ENCODE data around the gene NHLRC2. TPM values are rescaled to one million over a fixed set of nuclear protein-coding genes. Genes with fewer than 3 reads are reported as not detected.

Gene NHLRC2
- total RNA-seq, 1 experiment from 2014 or later, result 56.3 TPM

DNA sequence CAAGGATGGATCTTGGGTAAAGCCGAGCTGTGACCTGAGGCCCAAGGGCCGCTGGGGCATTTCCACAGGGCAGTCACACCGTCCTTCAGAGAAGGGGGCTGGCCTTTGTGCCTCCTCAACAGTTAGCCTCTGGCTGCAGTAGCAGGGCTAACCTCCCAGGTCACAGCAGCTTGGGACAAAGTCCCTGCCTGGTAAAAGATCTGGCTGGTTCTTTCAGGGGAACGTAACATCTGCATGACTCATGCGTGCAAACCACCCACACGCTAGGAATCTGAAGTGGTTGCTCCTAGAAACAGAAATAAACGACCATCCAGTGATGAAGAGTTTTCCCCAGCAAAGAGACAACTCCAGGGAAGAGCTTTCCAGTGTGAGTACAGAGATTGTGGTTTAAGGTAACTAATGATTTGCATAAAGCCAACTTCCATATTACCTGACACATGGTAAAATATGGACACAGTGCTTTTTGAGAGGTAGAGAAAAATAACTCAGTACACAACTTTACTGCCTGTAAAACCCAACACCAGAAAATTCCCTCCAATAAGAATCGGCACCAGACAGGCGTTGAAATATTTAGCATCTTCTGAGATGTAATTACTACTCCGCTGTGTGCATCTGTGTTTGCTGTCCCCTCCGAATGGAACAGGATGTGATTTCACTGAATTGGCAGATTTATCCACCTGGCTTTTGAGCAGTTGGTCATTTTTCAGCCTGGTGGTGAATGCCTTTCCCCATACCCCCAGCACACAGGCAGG, 104.3 kb downstream of the NHLRC2 start (continued):
- TF ChIP-seq, protein P1, sequence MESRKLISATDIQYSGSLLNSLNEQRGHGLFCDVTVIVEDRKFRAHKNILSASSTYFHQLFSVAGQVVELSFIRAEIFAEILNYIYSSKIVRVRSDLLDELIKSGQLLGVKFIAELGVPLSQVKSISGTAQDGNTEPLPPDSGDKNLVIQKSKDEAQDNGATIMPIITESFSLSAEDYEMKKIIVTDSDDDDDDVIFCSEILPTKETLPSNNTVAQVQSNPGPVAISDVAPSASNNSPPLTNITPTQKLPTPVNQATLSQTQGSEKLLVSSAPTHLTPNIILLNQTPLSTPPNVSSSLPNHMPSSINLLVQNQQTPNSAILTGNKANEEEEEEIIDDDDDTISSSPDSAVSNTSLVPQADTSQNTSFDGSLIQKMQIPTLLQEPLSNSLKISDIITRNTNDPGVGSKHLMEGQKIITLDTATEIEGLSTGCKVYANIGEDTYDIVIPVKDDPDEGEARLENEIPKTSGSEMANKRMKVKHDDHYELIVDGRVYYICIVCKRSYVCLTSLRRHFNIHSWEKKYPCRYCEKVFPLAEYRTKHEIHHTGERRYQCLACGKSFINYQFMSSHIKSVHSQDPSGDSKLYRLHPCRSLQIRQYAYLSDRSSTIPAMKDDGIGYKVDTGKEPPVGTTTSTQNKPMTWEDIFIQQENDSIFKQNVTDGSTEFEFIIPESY (IDR thresholded peaks at IDR 0.05; ENCODE audit: extremely low read depth, insufficient replicate concordance, low read length), result no peak
- peak; percentile 57 for TF ChIP-seq SP1 (IDR thresholded peaks at IDR 0.05; ENCODE audit: low read depth)
- TF ChIP-seq RAD21 (IDR thresholded peaks at IDR 0.05; ENCODE audit: low read depth), result no peak
- TF ChIP-seq TCF7L2 (IDR thresholded peaks at IDR 0.05; ENCODE audit: borderline replicate concordance, extremely low read depth, insufficient read depth, insufficient read length), result no peak
- TF ChIP-seq YY1 (IDR thresholded peaks at IDR 0.05; ENCODE audit: extremely low read depth, insufficient replicate concordance, low read depth, low read length), result peak; percentile 41
- TF ChIP-seq SRF (IDR thresholded peaks at IDR 0.05; ENCODE audit: low read depth), result no peak
- peak; percentile 95 for TF ChIP-seq EGR1 (IDR thresholded peaks at IDR 0.05; ENCODE audit: low read depth)
- no peak for TF ChIP-seq EZH2 (IDR thresholded peaks at IDR 0.05)
- no peak for TF ChIP-seq EZH2phosphoT487 (IDR thresholded peaks at IDR 0.05; ENCODE audit: borderline replicate concordance)
- TF ChIP-seq CEBPB (IDR thresholded peaks at IDR 0.05; ENCODE audit: low read depth), result no peak
- no peak for TF ChIP-seq POLR2A (IDR thresholded peaks at IDR 0.05; ENCODE audit: borderline replicate concordance, extremely low read depth, insufficient read depth, insufficient read length)

GRCh38 chr10:113959383-113959760, 104.9 kb downstream of the NHLRC2 start:
- Histone ChIP-seq H3K4me1 (ENCODE audit: control insufficient read depth in 1 of 2, insufficient read depth in 2 of 2, low read length in 2 of 2) (peaks cover 30 to 43% of the 10 kb centered on the region in 2 experiments), H3K4me3 (replicated peaks in 1 of 2; ENCODE audit: low read depth in 1 of 2, low read length in 2 of 2) (peak overlapping the region in 1 of 2 experiments; percentile 2; a peak in 1 of 4 replicates), H3K36me3 (ENCODE audit: control insufficient read depth in 1 of 2, insufficient read depth in 2 of 2, low read length in 2 of 2) (no peaks in the 10 kb centered on the region), H2AFZ (ENCODE audit: low read depth, low read length, poor library complexity, severe bottlenecking) (peak overlapping the region; percentile 80), H3K27me3 (ENCODE audit: insufficient read depth, low read length) (no peaks in the 10 kb centered on the region), H3K9me2 (ENCODE audit: insufficient read depth) (no peaks in the 10 kb centered on the region), H3K27ac (ENCODE audit: low read depth, low read length) (peak overlapping the region; percentile 48; the same call in 1 of the 2 replicates), H3K9ac (ENCODE audit: low read length) (peak overlapping the region; percentile 22), H3K9me3 (ENCODE audit: control insufficient read depth in 1 of 2, insufficient read depth in 1 of 2, low read depth in 1 of 2, low read length in 2 of 2) (no peaks in the 10 kb centered on the region), H3K79me2 (ENCODE audit: insufficient read depth, low read length) (no peaks in the 10 kb centered on the region), H3K4me2 (ENCODE audit: low read length) (peak overlapping the region; percentile 66), H4K20me1 (ENCODE audit: insufficient read depth) (no peaks in the 10 kb centered on the region)
- no peak for DNase-seq (ENCODE audit: low read depth, low spot score)
- no TSS peak for BruUV-seq (replicated peaks)
- POLR2A ChIA-PET, result no interaction called here
- CTCF ChIA-PET, result interaction anchor here (0.6 kb wide), 1 partner anchor 128 kb away, joined by 3 read pairs; no protein-coding TSS in a partner anchor
- ATAC-seq, result peak; percentile 15; the same call in 1 of the 2 replicates
- TF ChIP-seq, protein P2, sequence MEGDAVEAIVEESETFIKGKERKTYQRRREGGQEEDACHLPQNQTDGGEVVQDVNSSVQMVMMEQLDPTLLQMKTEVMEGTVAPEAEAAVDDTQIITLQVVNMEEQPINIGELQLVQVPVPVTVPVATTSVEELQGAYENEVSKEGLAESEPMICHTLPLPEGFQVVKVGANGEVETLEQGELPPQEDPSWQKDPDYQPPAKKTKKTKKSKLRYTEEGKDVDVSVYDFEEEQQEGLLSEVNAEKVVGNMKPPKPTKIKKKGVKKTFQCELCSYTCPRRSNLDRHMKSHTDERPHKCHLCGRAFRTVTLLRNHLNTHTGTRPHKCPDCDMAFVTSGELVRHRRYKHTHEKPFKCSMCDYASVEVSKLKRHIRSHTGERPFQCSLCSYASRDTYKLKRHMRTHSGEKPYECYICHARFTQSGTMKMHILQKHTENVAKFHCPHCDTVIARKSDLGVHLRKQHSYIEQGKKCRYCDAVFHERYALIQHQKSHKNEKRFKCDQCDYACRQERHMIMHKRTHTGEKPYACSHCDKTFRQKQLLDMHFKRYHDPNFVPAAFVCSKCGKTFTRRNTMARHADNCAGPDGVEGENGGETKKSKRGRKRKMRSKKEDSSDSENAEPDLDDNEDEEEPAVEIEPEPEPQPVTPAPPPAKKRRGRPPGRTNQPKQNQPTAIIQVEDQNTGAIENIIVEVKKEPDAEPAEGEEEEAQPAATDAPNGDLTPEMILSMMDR (IDR thresholded peaks at IDR 0.05 in 2 of 3, conservative IDR thresholded peaks at IDR 0.05 in 1 of 3; ENCODE audit: borderline replicate concordance in 1 of 3, insufficient read depth in 1 of 3, low read depth in 2 of 3, low read length in 2 of 3), result no peak
- TF ChIP-seq SP1 (IDR thresholded peaks at IDR 0.05; ENCODE audit: low read depth) (0 out of 2 replicates have a peak, but pooled peaks have one; percentile 26), MAX (IDR thresholded peaks at IDR 0.05) (peak; percentile 10; the same call in 1 of the 2 replicates)
- intact Hi-C loops (cut with micrococcal nuclease), result no loop called here
- RAD21 ChIA-PET (ENCODE audit: low non-redundant PET in 1 of 2, low total read pairs in 2 of 2, uncharacterized antibody in 2 of 2, unreplicated experiment in 2 of 2), result no interaction called here

Measured in HCT116 (cell line).